Mesothelial cell of epicardium (in vitro differentiated cells): ENCODE measurements around the gene DENND1B. TPM values are rescaled to one million over a fixed set of nuclear protein-coding genes. Genes with fewer than 3 reads are reported as not detected.

ENCODE experiments used
- DNase-seq, 2 experiments: peaks; one replicate each; pipeline ENCODE4 v3.0.0; 2021; ENCODE audit warnings: low spot score in 2 of 2; ENCODE audit not compliant: unreplicated experiment in 2 of 2
- H3K27ac Mint-ChIP-seq: 2 replicates; pipeline ENCODE4 v1.8.0; 2021; ENCODE audit warnings: mixed read lengths
- H3K27me3 Mint-ChIP-seq: 2 replicates; pipeline ENCODE4 v1.8.0; 2021; ENCODE audit warnings: low read depth, mixed read lengths
- H3K36me3 Mint-ChIP-seq: 2 replicates; pipeline ENCODE4 v1.8.0; 2021; ENCODE audit warnings: mixed read lengths
- H3K4me1 Mint-ChIP-seq: 2 replicates; pipeline ENCODE4 v1.8.0; 2021; ENCODE audit warnings: mixed read lengths
- H3K4me3 Mint-ChIP-seq: 2 replicates; pipeline ENCODE4 v1.8.0; 2021; ENCODE audit warnings: mild to moderate bottlenecking, moderate library complexity, mixed read lengths
- H3K9me3 Mint-ChIP-seq: 2 replicates; pipeline ENCODE4 v1.8.0; 2021; ENCODE audit warnings: mixed read lengths
- CTCF ChIP-seq: fragments of 200-600 bp; sonication (generic); IDR thresholded peaks from one replicate; pipeline ENCODE4 v1.5.0; 2021; ENCODE audit warnings: antibody characterized with exemption; ENCODE audit not compliant: unreplicated experiment
- total RNA-seq: library from RNA; stranded (reverse); gene quantifications from 3 replicates; pipeline ENCODE4 v1.2.1, GENCODE V29; 2021

The DENND1B gene
- total RNA-seq, 1 donor from 2014 or later: 27.9 TPM

- no peaks in the 10 kb centered on the region for H3K4me1 Mint-ChIP-seq
- H3K27ac Mint-ChIP-seq: no peak overlapping the region
Measured at GRCh38 chr1:197553281-197553680, 222.0 kb downstream of the DENND1B start.

GRCh38 chr1:197546989-197547388 is 228.3 kb downstream of the DENND1B start:
- Mint-ChIP-seq H3K9me3 (peaks cover 7% of the 10 kb centered on the region), H3K4me1 (no peaks in the 10 kb centered on the region), H3K4me3 (no peak overlapping the region), H3K27me3 (no peaks in the 10 kb centered on the region), H3K27ac (no peak overlapping the region), H3K36me3 (peaks cover 12% of the 10 kb centered on the region)
- TF ChIP-seq CTCF: no peak
- no peak for DNase-seq

More at GRCh38 chr1:197553281-197553680, 222.0 kb downstream of the DENND1B start:
- peaks cover 10% of the 10 kb centered on the region for H3K36me3 Mint-ChIP-seq
- H3K4me3 Mint-ChIP-seq: no peak overlapping the region
- TF ChIP-seq CTCF: no peak
- peaks cover 10% of the 10 kb centered on the region for H3K9me3 Mint-ChIP-seq
- no peak for DNase-seq
- no peaks in the 10 kb centered on the region for H3K27me3 Mint-ChIP-seq

GRCh38 chr1:197544553-197544952 is 230.7 kb downstream of the DENND1B start:
- H3K4me3 Mint-ChIP-seq: no peak overlapping the region
- H3K27ac Mint-ChIP-seq: no peak overlapping the region
- TF ChIP-seq CTCF: no peak

GRCh38 chr1:197544130-197544529 is 231.2 kb downstream of the DENND1B start:
- H3K27me3 Mint-ChIP-seq: no peaks in the 10 kb centered on the region
- peaks cover 6% of the 10 kb centered on the region for H3K4me1 Mint-ChIP-seq
- H3K4me3 Mint-ChIP-seq: no peak overlapping the region
- peaks cover 7% of the 10 kb centered on the region for H3K9me3 Mint-ChIP-seq
- DNase-seq: no peak
- no peak overlapping the region for H3K27ac Mint-ChIP-seq
- H3K36me3 Mint-ChIP-seq: peaks cover 14% of the 10 kb centered on the region
- no peak for TF ChIP-seq CTCF

More at GRCh38 chr1:197544553-197544952, 230.7 kb downstream of the DENND1B start:
- peaks cover 7% of the 10 kb centered on the region for H3K9me3 Mint-ChIP-seq
- peaks cover 13% of the 10 kb centered on the region for H3K36me3 Mint-ChIP-seq
- no peaks in the 10 kb centered on the region for H3K27me3 Mint-ChIP-seq
- no peak for DNase-seq
- H3K4me1 Mint-ChIP-seq: peaks cover 6% of the 10 kb centered on the region

GRCh38 chr1:197541411-197541810 is 233.9 kb downstream of the DENND1B start:
- no peak for DNase-seq
- Mint-ChIP-seq H3K36me3 (peaks cover 14% of the 10 kb centered on the region), H3K27ac (peak overlapping the region; percentile 47), H3K4me3 (no peak overlapping the region), H3K9me3 (peaks cover 7% of the 10 kb centered on the region), H3K27me3 (no peaks in the 10 kb centered on the region), H3K4me1 (peaks cover 6% of the 10 kb centered on the region)
- no peak for TF ChIP-seq CTCF
